ENCODE measurements around the gene UBE2J2. TPM values are rescaled to one million over a fixed set of nuclear protein-coding genes. Genes with fewer than 3 reads are reported as not detected.

UBE2J2 gene
- polyA plus RNA-seq, 2 of the 4 experiments (the other 2 are of a cell fraction) = 21.2 to 36.2 TPM

DNA sequence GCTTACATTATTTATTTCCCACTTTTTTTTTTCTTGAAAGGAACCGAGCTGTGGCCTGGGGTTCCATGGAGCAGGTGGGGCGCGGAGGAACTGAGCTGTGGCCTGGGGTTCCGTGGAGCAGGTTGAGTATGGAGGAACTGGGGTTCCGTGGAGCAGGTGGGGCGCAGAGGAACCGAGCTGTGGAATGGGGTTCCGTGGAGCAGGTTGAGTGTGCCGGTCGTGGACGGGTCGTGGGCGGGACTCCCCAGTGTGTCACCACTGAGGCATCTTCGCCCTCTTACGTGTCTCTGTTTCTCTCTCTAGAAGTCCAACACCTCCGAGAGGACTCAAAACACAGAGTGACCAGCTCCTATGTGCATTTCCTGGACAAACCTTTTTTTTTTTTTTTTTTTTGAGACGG, 5.4 kb upstream of the UBE2J2 start (continued):
- TF ChIP-seq, protein P1, sequence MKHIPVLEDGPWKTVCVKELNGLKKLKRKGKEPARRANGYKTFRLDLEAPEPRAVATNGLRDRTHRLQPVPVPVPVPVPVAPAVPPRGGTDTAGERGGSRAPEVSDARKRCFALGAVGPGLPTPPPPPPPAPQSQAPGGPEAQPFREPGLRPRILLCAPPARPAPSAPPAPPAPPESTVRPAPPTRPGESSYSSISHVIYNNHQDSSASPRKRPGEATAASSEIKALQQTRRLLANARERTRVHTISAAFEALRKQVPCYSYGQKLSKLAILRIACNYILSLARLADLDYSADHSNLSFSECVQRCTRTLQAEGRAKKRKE (CRISPR knock-in tag; IDR thresholded peaks at IDR 0.05; ENCODE audit: low read depth) = no peak

DNA sequence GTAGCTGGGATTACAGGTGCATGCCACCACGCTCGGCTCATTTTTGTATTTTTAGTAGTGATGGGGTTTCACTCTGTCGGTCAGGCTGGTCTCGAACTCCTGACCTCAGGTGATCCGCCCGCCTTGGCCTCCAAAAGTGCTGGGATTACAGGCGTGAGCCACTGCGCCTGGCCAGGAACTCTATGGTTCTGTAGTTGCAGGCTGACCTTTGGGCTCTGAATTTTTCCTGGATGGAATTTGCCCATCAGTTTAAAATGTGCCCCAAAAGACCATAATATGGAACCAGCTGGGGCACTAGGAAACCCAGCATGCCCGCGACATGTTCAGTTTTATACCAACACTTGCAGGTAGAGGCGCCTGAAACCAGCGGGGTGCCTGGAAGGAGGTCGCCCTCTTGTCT, 5.0 kb upstream of the UBE2J2 start:
- no peak overlapping the region for H3K27ac ChIP-seq
- H3K4me1 ChIP-seq = peaks cover 8% of the 10 kb centered on the region; the same call in 2 of the 3 replicates
- ATAC-seq = no peak
- no peak for FAIRE-seq
- CTCF ChIA-PET = interaction anchor here (2.7 to 4.1 kb wide), 2 partner anchors 14 to 156 kb away, joined by 9 to 17 read pairs; no protein-coding TSS in a partner anchor
- H3K4me3 ChIP-seq = no peak overlapping the region
- no peaks in the 10 kb centered on the region for H3K9me3 ChIP-seq
- DNase-seq (ENCODE audit: low read depth in 1 of 2, low spot score in 1 of 2) = no peak
- WGBS (ENCODE audit: missing lambda C conversion rate) = 93% methylated on average over 13 of the region's 13 CpGs
- no peak for TF ChIP-seq RFX5 (IDR thresholded peaks at IDR 0.05)
- TF ChIP-seq HOXA7 (CRISPR knock-in tag; IDR thresholded peaks at IDR 0.05) = no peak
- no peak for TF ChIP-seq HOXB13 (CRISPR knock-in tag; IDR thresholded peaks at IDR 0.05; ENCODE audit: low read depth)
- TF ChIP-seq KDM5A (IDR thresholded peaks at IDR 0.05) = no peak
- no peak for TF ChIP-seq GATA3 (IDR thresholded peaks at IDR 0.05; ENCODE audit: borderline replicate concordance)
- no peak for TF ChIP-seq RARB (CRISPR knock-in tag; IDR thresholded peaks at IDR 0.05)
- no peak for TF ChIP-seq CBX2 (IDR thresholded peaks at IDR 0.05; ENCODE audit: borderline replicate concordance, low read depth)
- TF ChIP-seq, protein P2, sequence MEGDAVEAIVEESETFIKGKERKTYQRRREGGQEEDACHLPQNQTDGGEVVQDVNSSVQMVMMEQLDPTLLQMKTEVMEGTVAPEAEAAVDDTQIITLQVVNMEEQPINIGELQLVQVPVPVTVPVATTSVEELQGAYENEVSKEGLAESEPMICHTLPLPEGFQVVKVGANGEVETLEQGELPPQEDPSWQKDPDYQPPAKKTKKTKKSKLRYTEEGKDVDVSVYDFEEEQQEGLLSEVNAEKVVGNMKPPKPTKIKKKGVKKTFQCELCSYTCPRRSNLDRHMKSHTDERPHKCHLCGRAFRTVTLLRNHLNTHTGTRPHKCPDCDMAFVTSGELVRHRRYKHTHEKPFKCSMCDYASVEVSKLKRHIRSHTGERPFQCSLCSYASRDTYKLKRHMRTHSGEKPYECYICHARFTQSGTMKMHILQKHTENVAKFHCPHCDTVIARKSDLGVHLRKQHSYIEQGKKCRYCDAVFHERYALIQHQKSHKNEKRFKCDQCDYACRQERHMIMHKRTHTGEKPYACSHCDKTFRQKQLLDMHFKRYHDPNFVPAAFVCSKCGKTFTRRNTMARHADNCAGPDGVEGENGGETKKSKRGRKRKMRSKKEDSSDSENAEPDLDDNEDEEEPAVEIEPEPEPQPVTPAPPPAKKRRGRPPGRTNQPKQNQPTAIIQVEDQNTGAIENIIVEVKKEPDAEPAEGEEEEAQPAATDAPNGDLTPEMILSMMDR (IDR thresholded peaks at IDR 0.05) = no peak
- TF ChIP-seq, protein P3, sequence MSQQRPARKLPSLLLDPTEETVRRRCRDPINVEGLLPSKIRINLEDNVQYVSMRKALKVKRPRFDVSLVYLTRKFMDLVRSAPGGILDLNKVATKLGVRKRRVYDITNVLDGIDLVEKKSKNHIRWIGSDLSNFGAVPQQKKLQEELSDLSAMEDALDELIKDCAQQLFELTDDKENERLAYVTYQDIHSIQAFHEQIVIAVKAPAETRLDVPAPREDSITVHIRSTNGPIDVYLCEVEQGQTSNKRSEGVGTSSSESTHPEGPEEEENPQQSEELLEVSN (IDR thresholded peaks at IDR 0.05; ENCODE audit: borderline replicate concordance, low read depth) = no peak
- no peak for TF ChIP-seq CBX8 (IDR thresholded peaks at IDR 0.05)
- no peak for TF ChIP-seq FOXS1 (CRISPR knock-in tag; IDR thresholded peaks at IDR 0.05)
- TF ChIP-seq, protein P4, sequence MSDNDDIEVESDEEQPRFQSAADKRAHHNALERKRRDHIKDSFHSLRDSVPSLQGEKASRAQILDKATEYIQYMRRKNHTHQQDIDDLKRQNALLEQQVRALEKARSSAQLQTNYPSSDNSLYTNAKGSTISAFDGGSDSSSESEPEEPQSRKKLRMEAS (IDR thresholded peaks at IDR 0.05) = no peak
- no peak for TF ChIP-seq BHLHE40 (IDR thresholded peaks at IDR 0.05; ENCODE audit: low read depth, low read length)
- TF ChIP-seq FOSB (CRISPR knock-in tag; IDR thresholded peaks at IDR 0.05) = no peak
- TF ChIP-seq, protein P5, sequence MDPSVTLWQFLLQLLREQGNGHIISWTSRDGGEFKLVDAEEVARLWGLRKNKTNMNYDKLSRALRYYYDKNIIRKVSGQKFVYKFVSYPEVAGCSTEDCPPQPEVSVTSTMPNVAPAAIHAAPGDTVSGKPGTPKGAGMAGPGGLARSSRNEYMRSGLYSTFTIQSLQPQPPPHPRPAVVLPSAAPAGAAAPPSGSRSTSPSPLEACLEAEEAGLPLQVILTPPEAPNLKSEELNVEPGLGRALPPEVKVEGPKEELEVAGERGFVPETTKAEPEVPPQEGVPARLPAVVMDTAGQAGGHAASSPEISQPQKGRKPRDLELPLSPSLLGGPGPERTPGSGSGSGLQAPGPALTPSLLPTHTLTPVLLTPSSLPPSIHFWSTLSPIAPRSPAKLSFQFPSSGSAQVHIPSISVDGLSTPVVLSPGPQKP (IDR thresholded peaks at IDR 0.05; ENCODE audit: low read depth, low read length) = no peak
- TF ChIP-seq NFE2L2 (conservative IDR thresholded peaks at IDR 0.05; ENCODE audit: low read length) = no peak
- no peak overlapping the region for H3K4me2 ChIP-seq
- POLR2A ChIA-PET = no interaction called here

DNA sequence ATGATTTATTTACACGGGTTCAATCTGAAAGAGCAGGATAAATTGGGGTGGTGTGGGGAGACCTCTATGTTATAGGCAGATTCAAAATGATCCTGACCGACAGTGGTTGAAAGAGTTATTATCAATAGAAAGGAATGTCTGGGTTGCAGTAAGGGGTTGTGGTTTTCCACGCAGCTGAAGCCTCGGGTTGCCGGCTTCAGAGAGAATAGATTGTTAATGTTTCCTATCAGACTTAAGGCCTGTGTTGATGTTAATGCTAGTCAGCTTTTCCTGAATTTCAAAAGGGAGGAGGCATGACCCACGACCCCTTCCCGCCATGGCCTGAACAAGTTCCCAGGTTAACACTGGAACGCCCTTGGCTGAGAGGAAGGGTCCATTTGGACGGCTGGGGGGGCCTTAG, 2.2 kb upstream of the UBE2J2 start:
- 84% methylated on average over 9 of the region's 9 CpGs for WGBS (ENCODE audit: missing lambda C conversion rate)
- peaks cover 16% of the 10 kb centered on the region for H3K4me1 ChIP-seq
- no peaks in the 10 kb centered on the region for H3K9me3 ChIP-seq
- no peak overlapping the region for H3K4me3 ChIP-seq
- no peak overlapping the region for H3K27ac ChIP-seq
- no peak for ATAC-seq
- H3K4me2 ChIP-seq = no peak overlapping the region
- ChIA-PET POLR2A (no interaction called here), CTCF (no interaction called here)
- no peak for DNase-seq (ENCODE audit: low read depth in 1 of 2, low spot score in 1 of 2)
- TF ChIP-seq, protein P6, sequence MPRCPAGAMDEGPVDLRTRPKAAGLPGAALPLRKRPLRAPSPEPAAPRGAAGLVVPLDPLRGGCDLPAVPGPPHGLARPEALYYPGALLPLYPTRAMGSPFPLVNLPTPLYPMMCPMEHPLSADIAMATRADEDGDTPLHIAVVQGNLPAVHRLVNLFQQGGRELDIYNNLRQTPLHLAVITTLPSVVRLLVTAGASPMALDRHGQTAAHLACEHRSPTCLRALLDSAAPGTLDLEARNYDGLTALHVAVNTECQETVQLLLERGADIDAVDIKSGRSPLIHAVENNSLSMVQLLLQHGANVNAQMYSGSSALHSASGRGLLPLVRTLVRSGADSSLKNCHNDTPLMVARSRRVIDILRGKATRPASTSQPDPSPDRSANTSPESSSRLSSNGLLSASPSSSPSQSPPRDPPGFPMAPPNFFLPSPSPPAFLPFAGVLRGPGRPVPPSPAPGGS (IDR thresholded peaks at IDR 0.05) = no peak
- TF ChIP-seq NFE2L2 (conservative IDR thresholded peaks at IDR 0.05; ENCODE audit: low read length) (no peak), TFCP2L1 (CRISPR knock-in tag; IDR thresholded peaks at IDR 0.05) (no peak), RCOR1 (IDR thresholded peaks at IDR 0.05; ENCODE audit: low read depth, low read length) (no peak), TP53 (CRISPR knock-in tag; IDR thresholded peaks at IDR 0.05) (no peak), CEBPB (IDR thresholded peaks at IDR 0.05) (no peak), BHLHE40 (IDR thresholded peaks at IDR 0.05; ENCODE audit: low read depth, low read length) (no peak), EP300 (IDR thresholded peaks at IDR 0.05) (no peak), HOXB5 (CRISPR knock-in tag; IDR thresholded peaks at IDR 0.05) (no peak), KDM1A (IDR thresholded peaks at IDR 0.05; ENCODE audit: low read depth) (no peak)
- TF ChIP-seq, protein P1 (CRISPR knock-in tag; IDR thresholded peaks at IDR 0.05; ENCODE audit: low read depth) = no peak
- TF ChIP-seq, protein P7, sequence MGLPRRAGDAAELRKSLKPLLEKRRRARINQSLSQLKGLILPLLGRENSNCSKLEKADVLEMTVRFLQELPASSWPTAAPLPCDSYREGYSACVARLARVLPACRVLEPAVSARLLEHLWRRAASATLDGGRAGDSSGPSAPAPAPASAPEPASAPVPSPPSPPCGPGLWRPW (IDR thresholded peaks at IDR 0.05) = no peak
- no peak for FAIRE-seq
